Stimulated activated CD8-positive, alpha-beta memory T cell treated with anti-CD3 and anti-CD28 coated beads, Interleukin-4, amount 100 ng/mL, for 24 hours (primary cell): ENCODE results near the gene EML1.

Source experiments
- DNase-seq: peaks from one replicate; pipeline ENCODE4 v3.0.0-alpha.2; 2020; ENCODE audit warnings: low read depth

Gene EML1

GRCh38 chr14:99872786-99873440 lies 79.7 kb downstream of the EML1 start:
- DNase-seq = no peak

- DNase-seq = no peak
These were observed 80.4 kb downstream of the EML1 start for GRCh38 chr14:99873653-99874052.

- DNase-seq = no peak
These were observed 81.1 kb downstream of the EML1 start for GRCh38 chr14:99874306-99874705.

- no peak for DNase-seq
These were observed 82.2 kb downstream of the EML1 start for GRCh38 chr14:99875421-99875820.

GRCh38 chr14:99875836-99876235 lies 82.6 kb downstream of the EML1 start:
- DNase-seq = no peak

GRCh38 chr14:99876406-99876805 lies 83.2 kb downstream of the EML1 start:
- DNase-seq = no peak

- no peak for DNase-seq
These were observed 85.3 kb downstream of the EML1 start for GRCh38 chr14:99878563-99878962.

- DNase-seq = no peak
These were observed 86.4 kb downstream of the EML1 start for GRCh38 chr14:99879401-99880295.

GRCh38 chr14:99880651-99881420 lies 87.6 kb downstream of the EML1 start:
- DNase-seq = no peak

- no peak for DNase-seq
These were observed 90.8 kb downstream of the EML1 start for GRCh38 chr14:99883866-99884650.

- no peak for DNase-seq
These were observed 91.8 kb downstream of the EML1 start for GRCh38 chr14:99884834-99885648.

GRCh38 chr14:99885649-99885958 lies 92.4 kb downstream of the EML1 start:
- DNase-seq = no peak

- DNase-seq = no peak
These were observed 94.2 kb downstream of the EML1 start for GRCh38 chr14:99887407-99887806.

GRCh38 chr14:99888149-99888548 lies 94.9 kb downstream of the EML1 start:
- no peak for DNase-seq

GRCh38 chr14:99889268-99889667 lies 96.1 kb downstream of the EML1 start:
- no peak for DNase-seq

GRCh38 chr14:99891266-99891665 lies 98.1 kb downstream of the EML1 start:
- DNase-seq = no peak

- DNase-seq = no peak
These were observed 98.7 kb downstream of the EML1 start for GRCh38 chr14:99891900-99892299.

- DNase-seq = no peak
These were observed 99.2 kb downstream of the EML1 start for GRCh38 chr14:99892406-99892805.

GRCh38 chr14:99896361-99896760 lies 103.1 kb downstream of the EML1 start:
- DNase-seq = no peak

- DNase-seq = no peak
These were observed 106.5 kb downstream of the EML1 start for GRCh38 chr14:99899578-99900178.

- DNase-seq = no peak
These were observed 109.7 kb downstream of the EML1 start for GRCh38 chr14:99902925-99903324.
